Neutrophil (primary cell): ENCODE data around the gene STX8.

Source experiments
- H3K27ac ChIP-seq: fragments of 200-600 bp; sonication (generic); 2 replicates; pipeline ENCODE4 v1.5.1; 2016; ENCODE audit warnings: mild to moderate bottlenecking, moderate library complexity
- H3K27me3 ChIP-seq: fragments of 200-600 bp; sonication (generic); 2 replicates; pipeline ENCODE4 v1.6.0; 2016; ENCODE audit warnings: mild to moderate bottlenecking
- H3K36me3 ChIP-seq: fragments of 200-600 bp; sonication (generic); 2 replicates; pipeline ENCODE4 v1.5.1; 2017
- H3K4me1 ChIP-seq, 2 experiments: fragments of 200-600 bp in 1 of 2; sonication (generic) in 1 of 2; 1 replicate in 1 of 2; 2 replicates in 1 of 2; pipeline versions ENCODE4 v1.5.1 to v1.6.1; 2013 to 2016; ENCODE audit warnings: low read depth in 1 of 2, low read length in 1 of 2, mild to moderate bottlenecking in 1 of 2, moderate library complexity in 1 of 2; ENCODE audit not compliant: control insufficient read depth in 1 of 2, insufficient read depth in 1 of 2
- H3K4me3 ChIP-seq, 2 experiments: fragments of 200-600 bp in 1 of 2; sonication (generic) in 1 of 2; 1 replicate in 1 of 2; 2 replicates in 1 of 2; pipeline ENCODE4 v1.5.1; 2013 to 2016; ENCODE audit warnings: low read depth in 1 of 2, low read length in 1 of 2, mild to moderate bottlenecking in 1 of 2, moderate library complexity in 1 of 2
- H3K9me3 ChIP-seq: fragments of 200-600 bp; sonication (generic); 2 replicates; pipeline ENCODE4 v1.5.1; 2016
- TF ChIP-seq, protein P1 (sequence below): fragments of 200-600 bp; sonication (generic); IDR thresholded peaks from 2 replicates; pipeline ENCODE4 v1.5.1; 2016; ENCODE audit warnings: antibody characterized with exemption

The STX8 gene

DNA sequence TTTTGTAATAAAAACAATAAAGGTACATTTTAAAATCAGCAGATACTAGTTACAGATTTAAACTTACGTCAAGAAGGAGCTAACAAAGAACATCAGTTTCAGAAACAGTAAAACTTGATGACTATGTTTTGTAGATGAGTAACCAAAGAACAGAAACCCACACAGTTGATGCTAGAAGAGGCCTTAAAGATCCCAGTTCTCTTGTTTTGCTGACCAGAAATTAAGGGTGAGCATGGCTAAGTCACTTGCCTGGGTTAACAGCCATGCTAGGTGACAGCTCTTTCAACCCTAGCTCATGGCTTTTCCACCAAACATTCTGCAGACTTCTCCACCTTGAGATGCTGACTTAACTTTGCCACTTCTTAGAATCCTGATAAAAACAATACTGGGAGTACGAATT is 26.4 kb downstream of the STX8 start:
- no peaks in the 10 kb centered on the region for H3K4me1 ChIP-seq
- H3K4me3 ChIP-seq = no peak overlapping the region
- peaks cover 27% of the 10 kb centered on the region for H3K36me3 ChIP-seq
- TF ChIP-seq, protein P1, sequence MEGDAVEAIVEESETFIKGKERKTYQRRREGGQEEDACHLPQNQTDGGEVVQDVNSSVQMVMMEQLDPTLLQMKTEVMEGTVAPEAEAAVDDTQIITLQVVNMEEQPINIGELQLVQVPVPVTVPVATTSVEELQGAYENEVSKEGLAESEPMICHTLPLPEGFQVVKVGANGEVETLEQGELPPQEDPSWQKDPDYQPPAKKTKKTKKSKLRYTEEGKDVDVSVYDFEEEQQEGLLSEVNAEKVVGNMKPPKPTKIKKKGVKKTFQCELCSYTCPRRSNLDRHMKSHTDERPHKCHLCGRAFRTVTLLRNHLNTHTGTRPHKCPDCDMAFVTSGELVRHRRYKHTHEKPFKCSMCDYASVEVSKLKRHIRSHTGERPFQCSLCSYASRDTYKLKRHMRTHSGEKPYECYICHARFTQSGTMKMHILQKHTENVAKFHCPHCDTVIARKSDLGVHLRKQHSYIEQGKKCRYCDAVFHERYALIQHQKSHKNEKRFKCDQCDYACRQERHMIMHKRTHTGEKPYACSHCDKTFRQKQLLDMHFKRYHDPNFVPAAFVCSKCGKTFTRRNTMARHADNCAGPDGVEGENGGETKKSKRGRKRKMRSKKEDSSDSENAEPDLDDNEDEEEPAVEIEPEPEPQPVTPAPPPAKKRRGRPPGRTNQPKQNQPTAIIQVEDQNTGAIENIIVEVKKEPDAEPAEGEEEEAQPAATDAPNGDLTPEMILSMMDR = no peak
- no peak overlapping the region for H3K27ac ChIP-seq
- no peaks in the 10 kb centered on the region for H3K9me3 ChIP-seq
- H3K27me3 ChIP-seq = no peaks in the 10 kb centered on the region

DNA sequence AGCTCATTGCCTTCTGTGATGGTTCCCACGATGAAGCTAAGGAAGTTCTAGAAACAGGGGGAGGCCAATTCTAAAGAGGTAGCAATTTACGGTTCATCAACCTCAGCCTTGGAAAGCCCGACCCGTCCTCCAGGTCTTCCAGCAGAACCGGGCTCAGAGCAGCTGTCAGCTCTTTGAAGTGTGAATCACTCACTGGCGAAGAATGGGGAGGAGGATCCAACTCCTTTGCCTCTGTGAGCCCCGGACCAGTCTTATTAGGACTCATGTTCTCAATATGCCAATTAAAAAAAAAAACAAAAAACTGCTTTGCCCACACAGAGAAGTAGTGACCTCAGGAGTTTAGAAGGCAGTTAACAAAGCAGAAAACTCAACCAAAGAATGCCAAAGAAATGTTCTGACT is 31.4 kb downstream of the STX8 start:
- Histone ChIP-seq H3K9me3 (no peaks in the 10 kb centered on the region), H3K4me3 (no peak overlapping the region), H3K36me3 (peaks cover 13% of the 10 kb centered on the region), H3K4me1 (no peaks in the 10 kb centered on the region), H3K27me3 (no peaks in the 10 kb centered on the region), H3K27ac (no peak overlapping the region)
- TF ChIP-seq, protein P1 = no peak

GRCh38 chr17:9541718-9542117 is 33.9 kb downstream of the STX8 start:
- Histone ChIP-seq H3K4me3 (no peak overlapping the region), H3K27ac (no peak overlapping the region), H3K9me3 (no peaks in the 10 kb centered on the region), H3K27me3 (no peaks in the 10 kb centered on the region), H3K4me1 (no peaks in the 10 kb centered on the region), H3K36me3 (peaks cover 13% of the 10 kb centered on the region)
- TF ChIP-seq, protein P1 = no peak

- TF ChIP-seq, protein P1 = no peak
- H3K9me3 ChIP-seq = no peaks in the 10 kb centered on the region
- H3K36me3 ChIP-seq = peaks cover 13% of the 10 kb centered on the region
- no peaks in the 10 kb centered on the region for H3K4me1 ChIP-seq
- no peak overlapping the region for H3K27ac ChIP-seq
- H3K27me3 ChIP-seq = no peaks in the 10 kb centered on the region
- no peak overlapping the region for H3K4me3 ChIP-seq
These were observed 37.0 kb downstream of the STX8 start for GRCh38 chr17:9538626-9539025.

- Histone ChIP-seq H3K27ac (no peak overlapping the region), H3K9me3 (no peaks in the 10 kb centered on the region), H3K4me3 (no peak overlapping the region), H3K36me3 (peaks cover 13% of the 10 kb centered on the region), H3K4me1 (no peaks in the 10 kb centered on the region), H3K27me3 (no peaks in the 10 kb centered on the region)
- TF ChIP-seq, protein P1 = no peak
These were observed 38.3 kb downstream of the STX8 start for GRCh38 chr17:9537177-9537776.
